HPDE6-E6E7 (cell line): ENCODE results near the gene MYO1A.

Experiments used
- DNase-seq: peaks from one replicate; pipeline ENCODE4 v3.0.0; 2011; ENCODE audit warnings: missing footprints; ENCODE audit errors: extremely low spot score

Gene MYO1A

DNA sequence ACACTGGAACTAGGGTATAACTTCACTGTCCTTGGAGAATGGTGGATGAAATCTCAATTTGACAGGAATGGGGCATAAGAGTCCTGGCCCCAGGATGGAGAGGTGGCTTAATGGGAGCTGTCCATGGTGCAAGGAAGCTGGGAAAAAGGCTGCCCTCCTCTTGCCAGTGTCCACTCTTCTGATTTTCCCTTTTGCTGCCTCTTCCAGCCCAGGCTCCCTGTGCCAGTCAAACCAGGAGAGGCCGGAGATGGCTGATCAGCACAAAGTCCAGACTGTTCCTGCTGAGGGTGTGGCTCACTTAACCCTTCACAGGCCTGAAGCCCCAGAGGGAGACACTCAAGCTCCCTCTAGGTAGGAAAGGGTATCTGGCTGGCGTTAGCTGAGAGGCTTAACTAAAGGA, at the start of gene MYO1A:
Gene MYO1A (minus strand): TSS at position 240 of the 400 bp plus-strand sequence. CDS start 1,806 bp downstream, outside the sequence.
- no peak for DNase-seq

DNA sequence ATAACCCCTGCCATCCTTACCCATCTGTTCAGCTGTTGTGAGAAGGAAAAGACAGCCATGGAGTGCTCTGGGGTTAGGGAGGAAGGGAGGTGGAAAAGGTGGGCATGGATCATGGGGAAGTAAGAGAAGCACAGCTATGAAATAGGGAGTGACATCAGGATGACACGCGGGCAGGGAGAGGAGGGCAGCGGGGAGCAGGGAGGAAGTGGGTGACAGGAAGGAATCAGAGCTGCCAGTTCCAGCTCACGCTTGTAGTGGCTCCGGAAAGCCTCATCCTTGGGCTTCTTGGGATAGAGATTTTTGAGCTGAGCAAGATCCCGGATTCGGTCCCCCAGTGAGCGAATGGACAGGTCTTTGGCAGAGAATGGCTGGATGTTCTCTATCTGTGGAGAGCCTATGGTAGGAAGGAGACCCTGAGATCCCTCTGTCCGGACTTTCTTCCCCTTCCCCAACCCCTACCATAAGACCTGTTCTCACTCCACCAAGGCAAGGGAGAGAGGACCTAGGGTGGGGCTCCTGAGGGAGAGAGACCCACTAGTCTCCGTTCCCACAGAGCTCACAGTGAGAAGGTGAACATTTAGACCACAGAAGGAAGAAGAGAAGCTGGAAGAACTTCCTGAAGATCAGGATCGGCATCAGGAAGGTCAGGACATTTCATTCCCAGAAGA, 49.3 kb upstream of the MYO1A start:
- no peak for DNase-seq

DNA sequence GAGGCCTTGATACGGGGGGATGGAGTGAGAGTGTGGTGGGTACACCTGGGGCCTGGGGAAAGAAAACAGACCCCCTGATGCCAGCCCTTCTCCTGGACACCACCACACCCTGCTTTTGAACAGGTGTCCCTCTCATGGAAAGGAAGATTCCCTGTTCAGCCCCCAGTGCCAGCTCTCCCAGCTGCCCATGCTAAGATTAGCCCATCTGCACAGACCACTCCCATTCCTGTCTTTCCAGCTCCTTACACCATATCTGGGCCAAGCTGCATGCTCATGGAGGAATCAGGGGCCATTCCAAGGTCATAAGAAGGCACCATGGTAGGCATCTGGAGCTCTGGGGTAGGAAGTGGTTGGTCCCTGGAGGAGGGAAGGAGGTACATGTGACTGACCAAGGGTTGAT, 48.6 kb upstream of the MYO1A start:
- no peak for DNase-seq

GRCh38 chr12:57097554-57097835, 47.6 kb upstream of the MYO1A start:
- DNase-seq: no peak

- no peak for DNase-seq
Observed at GRCh38 chr12:57096748-57097553, 47.0 kb upstream of the MYO1A start.

GRCh38 chr12:57096099-57096572, 46.2 kb upstream of the MYO1A start:
- DNase-seq: peak; percentile 97

GRCh38 chr12:57095440-57095839, 45.5 kb upstream of the MYO1A start:
- DNase-seq: no peak

- no peak for DNase-seq
Observed at GRCh38 chr12:57094208-57095160, 44.6 kb upstream of the MYO1A start.

DNA sequence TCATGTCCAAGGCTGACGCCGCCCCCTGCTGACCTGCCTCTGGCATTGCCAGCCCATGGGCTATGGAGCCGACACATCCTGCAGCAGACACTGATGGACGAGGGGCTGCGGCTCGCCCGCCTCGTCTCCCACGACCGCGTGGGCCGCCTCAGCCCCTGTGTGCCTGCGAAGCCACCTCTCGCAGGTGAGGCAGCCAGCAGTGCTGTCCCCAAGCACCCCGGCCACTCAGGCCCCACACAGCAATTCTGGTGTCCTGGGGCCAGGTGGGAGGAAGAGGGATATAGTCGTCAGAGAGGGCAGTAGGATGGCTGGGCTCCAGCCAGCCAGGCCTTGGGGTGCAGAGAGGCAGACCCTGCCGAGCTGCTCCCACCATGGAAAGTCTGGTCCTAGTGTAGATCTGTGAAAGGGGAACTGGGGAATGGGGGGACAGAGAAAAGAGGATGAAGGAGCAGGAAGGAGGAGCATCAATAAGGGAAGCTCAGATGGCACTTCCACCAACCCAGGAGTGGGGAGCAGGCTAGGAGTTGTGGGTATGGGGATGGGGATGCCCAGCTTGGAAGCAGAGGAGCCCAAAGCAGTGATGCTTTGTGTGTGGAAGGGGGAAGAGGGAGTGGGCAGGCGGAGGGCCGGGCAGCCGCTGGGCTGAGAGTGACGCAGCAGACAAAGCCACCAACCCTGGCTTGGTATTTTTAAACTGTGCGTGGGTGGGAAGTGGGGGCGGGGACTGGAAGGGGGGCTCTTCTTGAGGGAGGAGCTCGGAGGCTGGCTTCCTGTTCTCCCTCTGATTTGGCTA, 43.7 kb upstream of the MYO1A start:
- DNase-seq: peak; percentile 60

- DNase-seq: no peak
Observed at GRCh38 chr12:57092876-57093414, 43.0 kb upstream of the MYO1A start.

DNA sequence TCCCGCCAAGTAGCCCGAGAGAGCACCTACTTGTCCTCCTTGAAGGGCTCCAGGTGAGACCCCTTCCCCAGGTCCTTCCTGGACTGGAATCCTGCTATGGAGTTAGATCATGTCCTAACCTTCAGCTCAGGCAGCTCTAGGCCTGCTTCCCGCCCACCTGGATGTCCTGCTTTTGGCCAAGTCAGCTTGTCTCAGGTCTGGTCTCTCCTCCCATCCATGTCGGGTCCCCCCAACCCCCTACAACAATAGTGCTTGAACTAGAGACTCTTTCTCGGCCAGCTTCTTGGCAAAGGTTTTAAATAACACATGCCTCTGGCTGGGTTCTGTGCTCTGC, 42.6 kb upstream of the MYO1A start:
- DNase-seq: no peak

GRCh38 chr12:57091638-57092528, 42.0 kb upstream of the MYO1A start:
- no peak for DNase-seq

DNA sequence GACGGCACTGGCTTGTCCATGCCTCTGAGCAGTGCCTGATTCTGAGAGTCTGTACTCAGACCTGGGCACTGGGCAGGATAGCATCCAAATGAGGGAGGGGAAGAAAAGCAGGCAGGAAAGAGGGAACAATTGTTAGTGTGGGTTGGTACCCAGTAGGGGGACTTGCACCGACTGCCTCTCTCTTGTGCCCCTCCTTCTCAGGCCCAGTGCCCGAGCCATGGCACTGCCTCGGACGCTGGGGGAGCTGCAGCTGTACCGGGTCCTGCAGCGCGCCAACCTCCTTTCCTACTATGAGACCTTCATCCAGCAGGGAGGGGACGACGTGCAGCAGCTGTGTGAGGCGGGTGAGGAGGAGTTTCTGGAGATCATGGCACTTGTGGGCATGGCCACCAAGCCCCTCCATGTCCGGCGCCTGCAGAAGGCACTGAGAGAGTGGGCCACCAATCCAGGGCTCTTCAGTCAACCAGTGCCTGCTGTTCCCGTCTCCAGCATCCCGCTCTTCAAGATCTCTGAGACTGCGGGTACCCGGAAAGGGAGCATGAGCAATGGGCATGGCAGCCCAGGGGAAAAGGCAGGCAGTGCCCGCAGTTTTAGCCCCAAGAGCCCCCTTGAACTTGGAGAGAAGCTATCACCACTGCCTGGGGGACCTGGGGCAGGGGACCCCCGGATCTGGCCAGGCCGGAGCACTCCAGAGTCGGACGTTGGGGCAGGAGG, 41.2 kb upstream of the MYO1A start:
- DNase-seq: no peak

DNA sequence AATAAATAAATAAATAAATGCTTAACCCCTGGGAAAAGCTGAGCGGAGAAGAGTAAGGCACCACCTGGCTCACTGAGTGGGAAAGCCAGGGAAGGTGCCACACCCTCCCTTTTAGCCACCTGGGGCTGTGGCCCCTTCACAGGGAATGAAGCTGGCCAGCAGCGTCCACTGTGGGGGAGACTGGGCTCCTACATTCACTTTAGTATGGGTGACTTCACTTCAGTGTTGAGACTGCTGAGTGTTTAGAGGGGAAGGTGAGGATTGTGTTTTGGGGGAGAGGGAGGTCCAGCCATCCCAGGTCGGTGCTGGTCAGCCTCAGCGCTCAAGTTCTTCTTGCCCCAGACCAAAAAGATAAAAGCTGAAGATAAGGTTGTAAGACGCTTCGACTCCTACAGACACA, 40.6 kb upstream of the MYO1A start:
- no peak for DNase-seq

DNA sequence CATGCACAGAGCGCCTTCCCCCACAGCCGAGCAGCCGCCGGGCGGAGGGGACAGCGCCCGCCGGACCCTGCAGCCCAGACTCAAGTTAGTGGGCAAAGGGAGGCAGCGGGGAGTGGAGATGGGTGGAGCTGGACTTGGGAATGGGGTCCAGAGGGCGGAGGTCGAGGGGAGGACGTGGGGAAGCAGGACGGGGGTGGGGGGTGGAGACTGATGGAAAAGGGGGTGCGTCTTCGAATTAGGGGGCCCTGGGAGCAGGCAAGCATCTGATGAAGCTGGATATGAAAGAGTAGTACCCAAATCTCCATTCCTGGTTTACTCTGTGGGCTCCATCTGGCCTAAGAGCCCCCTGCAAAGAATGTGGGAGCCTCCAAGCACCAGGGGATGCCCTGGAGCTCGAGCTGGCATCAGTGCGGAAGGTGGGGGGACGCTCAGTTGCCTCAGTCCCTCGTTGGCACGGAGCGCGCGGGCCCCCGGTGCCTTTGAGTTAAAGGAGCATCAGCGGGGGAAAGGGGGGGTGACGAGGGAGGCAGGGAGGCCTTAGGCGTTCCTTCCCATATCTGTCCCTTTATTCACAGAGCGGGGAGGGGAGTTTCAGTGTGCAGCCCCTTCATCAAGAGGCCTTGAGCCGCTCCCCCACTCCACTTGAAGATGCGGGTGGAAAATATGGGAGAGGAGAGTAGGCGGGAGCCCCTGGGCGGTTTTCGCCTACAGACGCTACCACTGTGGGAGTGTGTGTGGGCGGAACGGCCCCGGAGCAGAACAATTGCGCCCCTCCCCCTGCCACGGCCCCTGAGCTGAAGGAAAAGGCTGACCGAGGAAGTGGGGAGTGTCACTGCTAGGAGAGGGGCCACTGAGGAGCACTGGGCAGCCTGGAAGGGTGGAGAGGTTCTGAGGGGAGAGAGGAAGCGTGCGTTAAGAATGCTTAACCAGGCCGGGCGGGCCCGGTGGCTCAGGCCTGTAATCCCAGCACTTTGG, 39.6 kb upstream of the MYO1A start:
- no peak for DNase-seq

DNA sequence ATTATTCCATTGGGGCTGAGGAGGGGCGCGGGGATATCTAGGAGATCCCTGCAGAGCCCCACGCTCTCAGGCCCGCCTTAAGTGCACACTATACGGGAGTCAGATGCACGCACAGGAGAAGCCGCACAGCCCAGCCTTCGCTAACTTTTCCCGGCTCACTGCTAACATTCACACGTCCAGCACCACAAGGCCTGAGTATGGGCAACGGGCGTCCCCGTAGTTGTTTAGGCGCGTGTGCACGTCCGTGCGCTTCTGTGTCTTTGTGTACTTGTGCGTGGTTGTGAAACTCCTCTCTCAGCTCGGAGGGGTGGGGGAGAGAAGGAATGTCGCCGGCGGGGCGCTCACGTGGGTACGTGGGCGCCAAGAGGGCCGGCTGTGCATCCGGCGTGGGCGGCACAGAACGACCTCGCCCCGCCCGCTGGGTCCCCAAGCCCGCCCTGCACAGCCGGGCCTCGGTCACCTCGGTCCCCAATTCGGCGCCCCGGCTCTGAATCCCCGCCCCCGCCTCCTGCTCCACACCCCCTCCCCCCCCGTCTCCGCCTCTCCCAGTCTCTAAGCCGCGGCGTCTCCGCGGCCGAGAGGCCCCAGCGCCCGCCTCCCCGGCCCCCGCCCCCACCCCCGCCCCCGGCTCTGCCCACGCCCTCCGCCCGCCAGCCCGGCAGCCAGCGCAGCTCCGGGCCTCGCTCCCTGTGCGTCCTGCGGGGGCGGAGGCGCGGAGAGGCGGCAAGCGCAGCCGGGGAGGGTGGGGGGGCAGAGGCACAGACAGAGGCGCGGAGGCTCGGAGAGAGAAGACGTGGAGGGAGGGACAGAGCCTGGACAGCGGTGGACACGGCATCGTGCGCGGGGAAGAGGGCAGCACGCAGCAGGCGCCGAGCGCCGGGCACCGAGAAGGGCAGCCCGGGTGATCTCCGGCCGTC, 38.7 kb upstream of the MYO1A start, which contains the start of gene NAB2:
Gene NAB2 (plus strand): TSS at position 761 of the 917 bp plus-strand sequence. CDS start 158 bp downstream, outside the sequence.
- DNase-seq: peak; percentile 72
